Uterus (tissue), 2 donors: Measurements from ENCODE around the gene TIFAB.

Source experiments
- POLR2A ChIP-seq, 2 donors: fragments of 450-650 bp; IDR thresholded peaks; one replicate each; pipeline ENCODE4 v1.6.1; 2016; ENCODE audit warnings: antibody characterized with exemption in 2 of 2, mild to moderate bottlenecking in 1 of 2, moderate library complexity in 1 of 2
- TF ChIP-seq, protein P1 (sequence below), 4 experiments: fragments of 200-600 bp in 2 of 4; fragments of 450-650 bp in 2 of 4; sonication (generic) in 2 of 4; IDR thresholded peaks; one replicate each; pipeline ENCODE4 v1.5.1; 2016 to 2019; ENCODE audit warnings: antibody characterized with exemption in 4 of 4, mild to moderate bottlenecking in 2 of 4, moderate library complexity in 1 of 4

DNA sequence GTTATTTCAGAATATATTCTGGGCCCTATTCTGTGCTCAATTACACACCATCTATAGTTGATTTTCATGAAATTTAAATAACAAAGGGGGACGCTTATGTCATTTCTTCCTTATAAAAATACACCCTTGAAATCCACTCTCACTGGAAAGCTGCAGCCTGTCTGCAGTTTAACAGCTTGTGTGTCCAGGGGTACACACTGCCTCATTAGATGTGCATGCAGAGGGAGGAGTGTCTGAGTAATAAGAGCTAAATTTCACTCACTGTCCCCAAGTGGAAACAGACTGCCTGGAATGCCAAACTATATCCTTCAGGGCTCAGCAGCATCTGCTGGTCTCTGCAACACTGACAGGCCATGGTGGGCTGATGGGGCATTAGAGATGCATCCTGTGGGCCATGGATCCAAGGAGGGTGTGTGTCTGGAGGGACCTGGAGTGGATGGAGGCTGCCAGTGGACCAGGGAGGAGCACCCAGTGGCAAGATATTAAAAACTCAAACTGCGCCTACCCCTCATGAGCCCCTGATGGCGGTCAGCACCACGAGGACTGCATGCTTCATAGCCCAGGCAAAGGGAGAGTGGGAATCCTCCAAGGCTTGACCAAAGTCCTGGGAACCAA, 15.8 kb upstream of the TIFAB start:
- TF ChIP-seq, protein P1, sequence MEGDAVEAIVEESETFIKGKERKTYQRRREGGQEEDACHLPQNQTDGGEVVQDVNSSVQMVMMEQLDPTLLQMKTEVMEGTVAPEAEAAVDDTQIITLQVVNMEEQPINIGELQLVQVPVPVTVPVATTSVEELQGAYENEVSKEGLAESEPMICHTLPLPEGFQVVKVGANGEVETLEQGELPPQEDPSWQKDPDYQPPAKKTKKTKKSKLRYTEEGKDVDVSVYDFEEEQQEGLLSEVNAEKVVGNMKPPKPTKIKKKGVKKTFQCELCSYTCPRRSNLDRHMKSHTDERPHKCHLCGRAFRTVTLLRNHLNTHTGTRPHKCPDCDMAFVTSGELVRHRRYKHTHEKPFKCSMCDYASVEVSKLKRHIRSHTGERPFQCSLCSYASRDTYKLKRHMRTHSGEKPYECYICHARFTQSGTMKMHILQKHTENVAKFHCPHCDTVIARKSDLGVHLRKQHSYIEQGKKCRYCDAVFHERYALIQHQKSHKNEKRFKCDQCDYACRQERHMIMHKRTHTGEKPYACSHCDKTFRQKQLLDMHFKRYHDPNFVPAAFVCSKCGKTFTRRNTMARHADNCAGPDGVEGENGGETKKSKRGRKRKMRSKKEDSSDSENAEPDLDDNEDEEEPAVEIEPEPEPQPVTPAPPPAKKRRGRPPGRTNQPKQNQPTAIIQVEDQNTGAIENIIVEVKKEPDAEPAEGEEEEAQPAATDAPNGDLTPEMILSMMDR (IDR thresholded peaks at IDR 0.05), result no peak
- no peak for TF ChIP-seq POLR2A (IDR thresholded peaks at IDR 0.05)
